Stimulated activated CD8-positive, alpha-beta memory T cell treated with anti-CD3 and anti-CD28 coated beads, Interleukin-7, amount 100 ng/mL, for 4 hours (primary cell): Measurements from ENCODE around the gene TOMM40L.

Experiments used
- DNase-seq, 2 donors: peaks; one replicate each; pipeline ENCODE4 v3.0.0-alpha.2; 2020; ENCODE audit warnings: low read depth in 2 of 2

TOMM40L gene

GRCh38 chr1:161225534-161226319 lies at the start of gene TOMM40L:
Gene TOMM40L, plus strand, starts transcription at chr1:161226060. Its CDS starts 430 bp downstream, at chr1:161226490.
- DNase-seq: peak; percentile 85 to 89

GRCh38 chr1:161176468-161177111 lies 49.3 kb upstream of the TOMM40L start:
- no peak for DNase-seq

- DNase-seq: peak; percentile 87 to 91
Measured at GRCh38 chr1:161177112-161177935, 48.5 kb upstream of the TOMM40L start, which contains the start of gene B4GALT3. Gene B4GALT3, minus strand, starts transcription at chr1:161177507. Its CDS starts 1,447 bp downstream, at chr1:161176060.

GRCh38 chr1:161177936-161178244 lies 48.0 kb upstream of the TOMM40L start:
- no peak for DNase-seq

GRCh38 chr1:161179698-161180097 lies 46.2 kb upstream of the TOMM40L start:
- no peak for DNase-seq

GRCh38 chr1:161180639-161181038 lies 45.2 kb upstream of the TOMM40L start:
- DNase-seq: no peak

- peak; percentile 48 to 56 for DNase-seq
Measured at GRCh38 chr1:161182214-161182613, 43.6 kb upstream of the TOMM40L start.

- DNase-seq: peak; percentile 55 to 64
Measured at GRCh38 chr1:161185282-161185682, 40.6 kb upstream of the TOMM40L start.

- DNase-seq: no peak
Measured at GRCh38 chr1:161185732-161186311, 40.0 kb upstream of the TOMM40L start.

GRCh38 chr1:161187311-161187710 lies 38.5 kb upstream of the TOMM40L start:
- no peak for DNase-seq

- DNase-seq: no peak
Measured at GRCh38 chr1:161188381-161188780, 37.5 kb upstream of the TOMM40L start.

- DNase-seq: no peak
Measured at GRCh38 chr1:161189036-161189435, 36.8 kb upstream of the TOMM40L start.

- no peak for DNase-seq
Measured at GRCh38 chr1:161190962-161191521, 34.8 kb upstream of the TOMM40L start.

- no peak for DNase-seq
Measured at GRCh38 chr1:161191971-161192370, 33.9 kb upstream of the TOMM40L start.

GRCh38 chr1:161192476-161193465 lies 33.1 kb upstream of the TOMM40L start:
- DNase-seq: peak in 1 of 2 donors; percentile 42

- DNase-seq: no peak
Measured at GRCh38 chr1:161193561-161194235, 32.2 kb upstream of the TOMM40L start.

GRCh38 chr1:161195171-161195570 lies 30.7 kb upstream of the TOMM40L start:
- DNase-seq: no peak

GRCh38 chr1:161196111-161196510 lies 29.7 kb upstream of the TOMM40L start:
- DNase-seq: no peak

- DNase-seq: no peak
Measured at GRCh38 chr1:161196521-161197451, 29.1 kb upstream of the TOMM40L start.
